ENCODE measurements around the gene CYB5A.

The CYB5A gene

DNA sequence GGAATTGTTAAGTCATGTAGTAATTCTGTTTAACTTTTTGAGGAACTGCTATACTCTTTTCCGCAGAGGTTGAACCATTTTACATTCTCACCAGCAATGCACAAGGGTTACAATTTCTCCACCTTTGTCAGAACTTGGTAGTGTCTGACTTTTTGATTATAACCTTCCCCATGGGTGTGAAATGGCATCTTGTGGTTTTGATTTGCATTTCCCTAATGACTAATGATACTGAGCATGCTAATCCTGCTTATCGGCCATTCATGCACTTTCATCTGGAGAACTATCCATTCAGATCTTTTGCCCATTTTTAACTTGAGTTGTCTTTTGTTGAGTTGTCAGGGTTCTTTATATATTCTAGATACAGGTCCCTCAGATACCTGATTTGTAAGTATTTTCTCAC, 47.2 kb downstream of the CYB5A start:
- DNase-seq (ENCODE audit: low read depth): no peak

DNA sequence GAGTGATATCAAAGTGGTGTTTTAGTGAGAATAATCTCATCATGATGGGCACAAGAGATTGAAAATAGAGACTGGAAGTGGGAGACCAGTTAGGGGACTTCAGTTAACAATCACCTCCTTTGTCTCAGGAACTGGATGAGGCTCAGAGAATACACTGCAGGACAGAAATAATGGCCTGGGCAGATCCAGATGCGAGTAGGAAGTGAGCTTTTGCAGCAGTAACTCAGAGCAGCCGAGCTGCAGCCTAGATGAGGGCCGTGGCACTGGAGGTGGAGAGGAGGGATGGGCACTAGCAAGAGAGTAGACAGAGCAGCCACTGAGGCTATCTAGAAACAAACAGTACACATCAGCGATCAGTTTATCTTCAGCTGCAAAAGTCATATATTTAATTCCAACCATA, 48.6 kb downstream of the CYB5A start:
- DNase-seq (ENCODE audit: low read depth): no peak

DNA sequence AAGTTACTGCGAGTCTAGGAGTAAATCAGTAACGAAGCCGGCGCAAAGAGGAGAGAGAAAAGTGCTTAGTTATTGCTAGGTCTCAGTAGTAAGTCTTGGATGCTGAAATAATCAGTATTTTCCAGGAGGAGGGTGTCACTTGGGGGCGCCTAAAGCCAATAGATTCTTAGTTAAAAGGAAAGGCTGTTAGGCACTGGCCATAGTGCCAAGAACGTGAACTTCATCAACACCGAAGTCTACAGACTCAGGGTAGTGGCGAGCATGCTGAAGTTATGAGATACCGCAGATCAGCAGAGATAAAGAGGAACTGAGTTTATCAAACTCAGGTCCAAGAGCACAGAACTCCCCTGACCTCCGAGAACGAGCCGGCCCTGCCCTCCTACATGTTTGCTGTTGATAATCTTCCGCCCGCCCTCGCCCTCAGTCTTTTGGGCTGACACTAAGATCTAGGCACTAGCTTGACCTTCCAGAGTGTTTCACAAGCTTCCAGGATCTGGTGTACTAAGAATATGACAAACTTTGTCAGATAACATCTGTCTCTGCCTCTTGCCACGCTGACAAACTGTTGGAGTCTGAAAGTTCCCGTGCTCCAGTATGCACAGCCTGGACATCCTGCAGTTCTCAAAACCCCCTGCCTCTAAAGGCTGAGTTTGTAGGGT, 49.2 kb downstream of the CYB5A start:
- no peak for DNase-seq (ENCODE audit: low read depth)

DNA sequence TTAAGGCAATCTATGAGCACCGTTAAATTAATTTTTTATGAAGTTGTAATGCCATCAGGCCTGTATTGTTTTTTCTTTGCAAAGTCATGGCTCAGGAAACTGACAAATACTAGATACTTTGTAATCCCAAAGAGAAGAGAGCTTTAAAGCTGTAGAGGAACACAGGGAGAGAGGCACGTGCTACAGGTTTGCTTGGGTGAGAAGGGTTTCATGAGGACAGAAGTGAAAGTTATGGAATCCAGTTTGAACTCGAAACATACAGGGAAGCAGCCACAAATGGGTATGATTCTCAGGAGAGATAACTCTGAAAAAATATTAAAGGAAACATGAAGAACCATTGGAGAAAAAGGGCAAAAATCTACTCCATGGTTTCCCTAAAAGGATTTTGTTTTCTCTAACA, 49.8 kb downstream of the CYB5A start:
- no peak for DNase-seq (ENCODE audit: low read depth)

DNA sequence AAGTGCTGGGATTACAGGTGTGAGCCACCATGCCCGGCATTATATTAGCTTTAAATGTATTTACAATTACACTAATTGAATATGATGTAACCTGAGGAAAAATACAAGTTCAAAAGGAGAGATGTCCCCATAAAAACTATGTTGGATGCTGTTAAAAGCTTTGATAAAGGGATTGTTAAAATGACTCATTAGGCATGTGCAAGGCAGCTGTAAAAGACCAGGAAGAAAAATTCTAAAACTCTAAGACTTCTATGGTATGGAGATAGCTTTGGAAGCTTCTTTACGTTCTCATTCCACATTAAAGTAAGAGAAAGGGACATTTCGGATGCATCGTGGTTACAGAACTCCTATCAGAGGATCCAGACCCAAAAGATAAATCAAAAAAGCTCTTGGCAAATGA, 50.3 kb downstream of the CYB5A start:
- DNase-seq (ENCODE audit: low read depth): no peak

DNA sequence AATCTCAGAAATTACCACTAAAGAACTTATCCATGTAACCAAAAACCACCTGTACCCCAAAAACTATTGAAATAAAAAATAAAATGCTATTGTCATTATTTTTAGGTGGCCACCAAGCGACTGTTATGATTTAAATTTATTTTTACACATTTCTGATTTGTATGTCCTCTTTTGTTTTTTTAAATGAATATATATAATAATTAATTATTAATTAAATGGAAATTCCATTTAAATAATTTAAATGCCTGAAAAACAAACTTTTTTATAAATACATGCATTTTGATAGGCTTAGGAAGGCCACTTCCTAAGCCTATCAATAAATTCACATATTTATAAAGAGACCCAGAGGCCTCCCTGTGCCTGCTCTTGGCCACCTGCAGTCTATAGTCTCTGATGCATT, 52.2 kb downstream of the CYB5A start:
- no peak for DNase-seq (ENCODE audit: low read depth)

DNA sequence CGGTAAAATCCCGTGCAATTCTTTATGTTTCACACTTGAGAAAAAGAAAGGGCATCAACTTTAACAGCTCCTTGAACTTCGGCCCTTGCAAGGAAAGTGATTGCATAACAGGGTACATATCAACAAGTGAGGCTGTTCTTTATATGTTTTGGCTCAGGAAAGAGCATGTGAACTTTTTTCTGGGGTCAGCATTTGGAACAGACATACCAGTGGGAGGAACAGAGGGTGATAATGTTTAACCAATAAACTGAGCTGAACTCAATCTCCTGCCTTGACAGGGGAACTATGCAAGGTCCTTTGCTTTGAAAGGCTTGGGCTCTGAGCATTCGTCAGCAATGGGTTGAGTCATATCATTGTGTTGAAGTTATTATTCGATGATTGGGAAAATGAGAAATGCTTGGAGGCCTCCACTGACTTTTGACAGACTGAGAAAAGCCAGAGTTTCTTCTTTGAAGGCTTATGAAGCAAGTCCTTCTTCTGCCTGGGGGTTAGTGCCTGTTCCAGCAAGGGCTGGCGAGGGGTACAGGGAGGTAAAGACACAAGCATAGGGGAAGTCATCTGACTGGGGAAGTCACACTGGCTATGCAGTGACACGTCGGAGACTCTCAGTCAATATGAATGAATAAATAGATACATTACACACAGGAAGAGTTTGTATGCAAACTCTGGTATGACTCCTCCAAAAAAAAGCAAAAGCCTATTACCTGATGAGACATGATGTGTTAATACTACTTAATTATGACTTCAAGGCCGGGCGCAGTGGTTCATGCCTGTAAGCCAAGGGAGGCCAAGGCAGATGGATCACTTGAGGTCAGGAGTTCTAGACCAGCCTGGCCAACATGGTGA, 57.2 kb downstream of the CYB5A start:
- DNase-seq (ENCODE audit: low read depth): peak; percentile 36

DNA sequence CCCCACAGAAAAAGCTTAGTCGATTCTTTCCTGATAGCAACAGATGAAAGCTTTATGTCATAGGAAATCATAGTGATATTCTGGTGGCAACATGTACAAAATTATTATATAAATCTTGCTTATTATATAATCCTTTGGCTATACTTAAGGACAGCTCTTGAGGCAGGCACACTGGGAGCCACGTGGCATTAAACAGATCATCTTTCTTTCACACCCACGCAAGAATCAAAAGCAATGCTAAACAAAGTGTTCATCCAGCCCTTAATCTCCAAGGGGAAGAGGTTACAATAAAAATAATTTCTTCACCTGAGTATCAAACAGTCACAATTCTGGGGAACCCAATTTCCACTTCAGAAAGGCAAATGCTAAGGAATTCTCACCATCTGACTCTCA, 57.8 kb downstream of the CYB5A start:
- no peak for DNase-seq (ENCODE audit: low read depth)

DNA sequence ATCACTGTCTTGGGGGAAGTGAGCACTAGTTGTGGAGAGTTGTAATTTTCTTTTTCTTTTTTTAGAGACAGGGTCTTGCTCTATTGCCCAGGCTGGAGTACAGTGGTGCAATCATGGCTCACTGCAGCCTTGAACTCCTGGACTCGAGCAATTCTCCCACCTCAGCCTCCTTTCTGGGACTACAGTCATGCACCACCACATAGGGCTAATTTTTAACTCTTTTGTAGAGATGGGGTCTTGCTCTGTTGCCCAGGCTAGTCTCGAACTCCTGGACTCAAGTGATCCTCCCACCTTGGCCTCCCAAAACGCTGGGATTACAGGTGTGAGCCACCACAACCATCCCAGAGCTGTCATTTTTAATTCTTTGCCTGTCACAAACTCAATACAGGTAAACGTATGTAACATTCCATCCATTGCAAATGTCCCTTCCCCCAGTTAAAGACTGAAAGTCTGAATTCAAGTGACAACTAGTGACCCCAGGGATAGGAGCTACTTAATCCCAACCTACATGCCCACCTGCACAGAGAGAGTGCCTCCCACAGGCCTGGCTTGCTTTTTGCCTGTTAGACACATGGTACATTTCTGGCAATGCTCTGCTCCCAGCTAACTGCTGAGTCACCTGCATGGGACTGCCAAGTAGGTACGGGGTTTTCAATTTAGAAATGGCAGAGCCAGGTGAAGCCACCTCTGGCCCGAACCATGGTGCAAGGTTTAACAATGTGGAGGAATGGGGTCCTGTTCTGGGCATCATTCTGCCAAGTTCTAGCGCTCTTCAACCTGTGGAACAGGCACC, 60.6 kb downstream of the CYB5A start:
- no peak for DNase-seq (ENCODE audit: low read depth)

DNA sequence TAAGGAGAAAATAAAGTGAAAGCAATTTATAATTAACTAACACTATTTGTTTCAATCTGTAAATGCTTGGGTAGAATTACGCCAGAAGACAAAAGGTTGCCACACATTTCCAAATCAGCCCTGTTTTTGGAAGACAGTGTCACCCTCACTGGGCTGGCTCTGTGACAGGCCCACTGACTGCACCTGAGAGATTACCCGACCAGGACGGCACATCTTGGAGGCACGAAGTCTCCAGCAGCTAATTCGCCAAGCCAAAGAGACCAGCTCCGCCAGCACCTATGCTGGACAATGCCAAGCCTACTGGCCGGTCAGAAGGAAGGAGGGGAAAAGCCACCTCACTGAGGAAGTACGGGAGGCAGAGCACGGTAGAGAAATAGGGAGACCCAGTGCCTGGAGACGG, 61.9 kb downstream of the CYB5A start:
- DNase-seq (ENCODE audit: low read depth): no peak

DNA sequence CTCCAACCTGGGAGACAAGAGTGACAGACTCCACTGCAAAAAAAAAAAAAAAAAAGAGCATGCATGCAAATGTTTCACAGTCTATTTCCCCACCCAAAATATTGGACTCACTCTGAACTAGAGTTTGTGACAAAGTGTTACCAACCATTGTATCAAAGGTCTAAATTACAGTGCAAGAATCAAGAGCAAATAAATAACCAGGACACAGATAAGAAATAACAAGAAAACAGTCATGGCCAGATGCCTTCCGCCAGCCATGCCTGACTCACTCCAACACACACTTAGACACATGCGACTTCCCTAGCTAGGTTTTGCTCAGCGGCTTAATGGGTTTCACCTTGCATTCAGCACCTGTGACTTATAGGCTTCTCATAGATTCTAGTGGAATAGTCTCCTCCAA, 62.8 kb downstream of the CYB5A start:
- DNase-seq (ENCODE audit: low read depth): no peak

DNA sequence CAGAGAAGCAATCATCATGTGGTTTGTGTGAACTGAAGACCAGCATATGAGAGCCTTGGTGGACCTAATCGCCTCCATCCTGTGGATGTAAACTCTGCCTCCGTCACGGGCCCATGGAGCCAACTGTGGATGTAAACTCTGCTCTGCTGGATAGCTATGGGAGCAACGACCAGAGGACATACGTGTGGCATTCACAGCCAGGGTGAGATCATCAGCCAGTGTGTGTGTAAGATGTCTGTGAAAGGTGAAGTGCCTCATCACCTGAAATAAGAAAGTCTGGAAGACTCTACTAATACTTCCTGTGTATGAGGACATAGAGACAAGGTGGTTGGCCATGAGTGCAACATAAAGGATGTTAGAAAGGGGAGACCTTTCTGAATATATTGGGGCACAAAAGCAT, 63.5 kb downstream of the CYB5A start:
- no peak for DNase-seq (ENCODE audit: low read depth)

DNA sequence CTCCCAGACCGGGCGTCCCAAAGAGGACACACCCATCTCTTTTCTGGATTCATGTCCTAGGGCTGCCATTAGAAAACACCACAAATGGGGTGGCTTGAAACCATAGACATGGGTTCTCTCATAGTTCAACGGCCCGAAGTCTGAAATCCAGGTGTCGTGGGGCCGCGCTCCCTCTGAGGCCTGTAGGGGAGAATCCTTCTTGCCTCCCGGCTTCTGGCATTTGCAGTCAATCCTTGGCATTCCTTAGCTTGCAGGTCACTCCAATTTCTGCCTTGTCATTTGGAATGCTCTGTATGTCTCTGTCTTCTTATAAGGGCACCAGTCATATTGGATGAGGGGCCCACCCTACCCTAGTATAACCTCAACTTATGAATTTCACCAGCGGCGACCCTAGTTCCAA, 65.1 kb downstream of the CYB5A start:
- DNase-seq (ENCODE audit: low read depth): no peak

DNA sequence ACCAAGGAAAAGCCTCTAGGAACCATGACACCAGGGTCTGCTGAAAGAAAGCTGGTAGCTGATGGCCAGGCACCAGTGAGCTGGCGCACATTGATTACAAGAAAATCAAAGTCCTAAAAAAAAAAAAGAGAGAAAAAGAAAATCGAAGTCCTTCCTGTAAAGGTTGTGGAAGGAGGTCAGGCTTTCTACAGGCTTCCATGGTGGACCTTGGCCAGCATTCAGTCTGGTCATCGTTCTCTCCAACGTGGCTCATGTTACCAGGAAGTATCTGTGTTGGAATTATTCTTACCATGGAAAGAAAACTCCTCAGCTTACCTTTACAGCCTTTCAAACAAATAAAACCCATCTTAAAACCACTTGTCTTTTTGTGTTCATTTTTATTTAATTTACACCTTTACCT, 65.6 kb downstream of the CYB5A start:
- DNase-seq (ENCODE audit: low read depth): no peak

DNA sequence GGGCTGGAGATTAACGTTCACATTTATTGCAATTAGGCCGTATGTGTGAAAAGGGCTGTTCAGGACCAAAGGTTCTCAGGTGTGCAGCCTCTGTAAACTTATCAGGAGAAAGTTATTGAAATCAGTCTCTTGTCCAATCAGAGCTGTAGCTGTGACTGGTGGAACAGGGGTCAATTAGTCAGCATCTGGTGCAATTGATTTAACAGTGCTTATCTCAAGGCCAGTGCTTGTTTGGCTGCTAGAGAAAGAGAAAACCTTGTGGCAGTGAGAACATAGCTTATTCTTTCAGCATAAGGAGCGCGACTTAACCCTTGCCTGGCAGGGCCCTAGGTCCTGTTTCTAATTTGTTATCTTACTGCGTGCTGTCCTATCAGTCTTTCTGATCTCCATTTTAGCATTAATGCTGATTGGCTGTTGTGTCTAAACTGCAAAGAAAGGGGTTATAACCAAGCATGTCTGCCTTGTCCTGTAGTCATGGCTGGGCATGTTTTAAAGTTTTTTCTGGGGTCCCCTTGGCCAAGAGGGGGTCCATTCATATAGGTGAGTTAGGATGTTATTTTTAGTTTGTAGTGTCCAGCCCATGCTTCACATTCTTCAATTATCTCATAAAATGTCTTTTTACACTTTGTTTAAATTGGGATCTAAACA, 66.4 kb downstream of the CYB5A start:
- DNase-seq (ENCODE audit: low read depth): no peak

DNA sequence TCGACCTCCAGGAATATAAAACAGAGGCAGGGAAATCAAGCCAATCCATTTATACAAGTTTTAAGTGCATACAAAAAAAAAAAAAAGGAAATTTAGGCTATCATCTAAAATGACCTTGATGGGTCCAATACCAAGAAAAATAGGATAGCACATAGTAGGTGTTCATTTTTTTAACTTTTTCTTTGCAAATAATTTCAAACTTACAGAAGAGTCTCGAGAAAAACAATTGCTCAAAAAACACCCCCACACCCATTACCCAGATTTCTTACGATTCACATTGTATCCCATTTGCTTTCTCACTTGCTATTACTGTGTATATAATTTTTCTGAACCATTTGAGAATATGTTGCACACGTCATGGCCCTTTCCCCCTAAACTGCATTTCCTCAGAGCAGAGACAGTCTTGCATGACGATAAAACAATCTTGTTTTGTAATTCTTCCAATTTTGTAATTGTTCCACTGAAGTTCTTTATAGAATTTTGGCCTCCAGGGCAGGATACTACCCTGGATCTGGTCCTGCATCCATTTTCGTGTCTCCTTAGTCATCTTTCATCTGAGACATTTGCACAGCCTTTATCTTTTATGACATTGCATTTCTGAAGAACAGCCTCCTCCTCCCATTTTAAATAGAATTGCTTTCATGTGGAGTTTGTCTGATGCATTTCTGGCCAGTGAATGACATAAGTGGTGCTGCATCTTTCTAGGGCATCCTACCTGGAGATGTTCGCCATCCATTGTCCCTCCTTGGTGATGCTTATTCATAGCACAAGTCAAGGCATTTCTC, 68.9 kb downstream of the CYB5A start:
- no peak for DNase-seq (ENCODE audit: low read depth)

DNA sequence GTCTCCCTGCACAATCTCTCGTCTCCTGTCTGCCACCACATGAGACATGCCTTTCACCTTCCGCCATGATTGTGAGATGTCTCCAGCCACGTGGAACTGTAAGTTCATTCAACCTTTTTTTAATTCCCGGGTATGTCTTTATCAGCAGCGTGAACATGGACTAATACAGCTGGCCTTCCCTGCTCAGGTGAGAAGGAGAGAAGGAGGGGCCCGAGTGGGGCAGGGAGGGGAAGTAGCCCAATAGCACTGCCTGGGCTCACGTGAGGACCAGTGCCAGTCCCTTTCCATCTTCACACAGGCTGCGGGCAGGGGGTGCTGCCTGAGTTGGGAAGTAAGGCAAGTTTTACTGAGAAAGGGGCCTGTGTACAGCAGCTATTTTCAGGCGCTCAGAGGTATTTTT, 70.7 kb downstream of the CYB5A start:
- DNase-seq (ENCODE audit: low read depth): no peak

DNA sequence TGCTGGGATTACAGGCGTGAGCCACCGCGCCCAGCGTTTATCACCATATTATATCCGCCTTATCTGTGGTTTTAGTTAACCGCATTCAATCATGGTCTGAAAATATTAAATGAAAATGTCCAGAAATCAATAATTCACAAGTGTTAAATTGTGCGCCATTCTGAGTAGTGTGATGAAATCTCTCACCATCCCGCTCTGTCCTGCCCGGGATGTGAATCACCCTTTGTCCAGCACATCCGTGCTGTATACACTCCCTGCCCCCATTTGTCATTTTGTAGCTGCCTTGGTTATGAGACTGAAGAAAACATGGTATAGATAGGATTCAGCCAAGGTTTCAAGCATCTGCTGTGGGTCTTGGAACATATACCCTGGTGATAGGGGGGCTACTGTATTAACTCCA, 72.7 kb downstream of the CYB5A start:
- no peak for DNase-seq (ENCODE audit: low read depth)

DNA sequence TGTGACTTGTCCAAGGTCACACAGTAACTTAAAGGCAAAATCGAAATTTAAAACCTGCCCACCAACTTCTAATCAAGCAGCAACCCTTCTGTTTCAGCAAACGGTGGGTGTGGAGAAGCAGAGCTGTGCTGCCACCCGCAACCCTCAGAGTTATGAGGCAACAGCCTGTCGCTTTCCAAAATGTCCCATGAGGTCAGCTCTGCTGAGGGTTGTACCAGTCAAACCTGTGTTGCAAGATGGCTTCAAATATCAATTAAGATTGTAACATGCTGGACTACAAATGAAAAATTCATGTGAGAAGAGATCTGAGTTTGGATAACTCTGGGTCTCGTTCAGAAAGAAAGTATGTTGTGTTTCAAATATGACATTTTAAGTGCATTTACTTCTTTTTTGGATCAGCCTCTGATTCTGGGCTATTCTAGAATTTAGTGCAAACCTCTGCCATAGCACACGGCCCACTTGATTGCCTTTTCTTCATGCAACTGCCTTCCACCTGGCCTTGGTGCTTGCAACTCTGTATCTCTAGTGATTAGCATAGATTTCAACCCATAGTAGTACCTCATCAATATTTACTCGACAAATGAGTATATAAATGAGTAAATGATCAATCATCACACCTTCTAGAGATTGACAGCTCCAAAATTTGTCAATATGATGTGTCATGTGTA, 74.2 kb downstream of the CYB5A start:
- no peak for DNase-seq (ENCODE audit: low read depth)

DNA sequence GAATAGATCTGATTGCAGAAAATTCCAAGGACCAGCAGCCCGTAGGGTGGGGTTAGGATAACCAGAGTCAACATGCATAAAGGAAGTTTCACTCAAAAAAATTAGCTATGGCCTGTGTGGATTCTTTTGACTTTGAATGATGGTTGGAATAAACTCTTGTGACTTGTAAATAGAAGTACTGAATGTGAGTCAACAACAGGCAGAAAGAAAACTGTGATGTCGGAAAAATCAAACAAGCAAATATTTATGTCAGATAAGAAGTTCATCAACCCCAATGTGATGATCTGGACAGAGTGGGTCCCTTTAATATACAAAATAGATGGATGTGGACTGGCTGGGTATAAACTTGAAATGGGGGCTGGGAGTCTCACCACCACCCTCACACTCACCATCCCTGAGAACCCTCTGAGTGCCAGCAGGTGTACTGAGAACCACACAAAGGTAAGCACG, 75.1 kb downstream of the CYB5A start:
- no peak for DNase-seq (ENCODE audit: low read depth)

DNA sequence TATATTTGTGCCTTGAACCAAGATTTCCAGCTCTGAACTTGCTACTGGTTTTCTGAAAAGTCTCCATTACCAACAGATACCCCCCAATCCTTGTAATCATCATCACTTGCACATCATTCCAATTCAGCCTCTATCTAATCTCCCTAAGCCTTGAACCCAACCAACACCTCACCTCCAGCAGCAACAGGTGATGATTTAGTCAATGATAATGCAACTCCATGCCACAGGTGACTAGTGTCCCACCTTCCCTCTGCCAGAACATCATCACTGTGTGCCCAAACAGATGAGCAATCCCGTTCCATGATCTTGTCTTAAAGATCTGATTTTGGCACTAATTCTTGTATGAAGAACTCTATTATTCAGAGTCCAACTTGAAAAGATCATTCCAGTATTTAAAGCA, 75.9 kb downstream of the CYB5A start:
- no peak for DNase-seq (ENCODE audit: low read depth)
